Tibial artery (tissue), 4 donors: ENCODE data around the gene VWCE.
"Not testable (repeated sequence)": the region's sequence is repeated elsewhere in the genome, so short reads cannot be mapped to it uniquely, and the experiment has no call there.

ENCODE experiments used
- DNase-seq, 2 donors: peaks; one replicate each; pipeline ENCODE4 v3.0.0-alpha.2; 2019
- H3K27ac ChIP-seq, 2 donors: fragments of 200-600 bp; sonication (generic) in 1 of 2; 1 replicate in 1 of 2; 2 replicates in 1 of 2; pipeline ENCODE4 v1.5.1; 2018 to 2019; ENCODE audit warnings: mild to moderate bottlenecking in 1 of 2
- H3K27me3 ChIP-seq, 2 donors: fragments of 200-600 bp; sonication (generic) in 1 of 2; one replicate each; pipeline versions ENCODE4 v1.5.1 to v1.6.0; 2016 to 2019
- H3K36me3 ChIP-seq, 3 donors: fragments of 200-600 bp; sonication (generic) in 2 of 3; one replicate each; pipeline ENCODE4 v1.5.1; 2016 to 2019; ENCODE audit warnings: mild to moderate bottlenecking in 2 of 3
- H3K4me1 ChIP-seq, 4 donors: fragments of 200-600 bp; sonication (generic) in 2 of 4; 1 replicate in 3 of 4; 2 replicates in 1 of 4; pipeline ENCODE4 v1.5.1; 2016 to 2019
- H3K4me3 ChIP-seq, 2 donors: fragments of 200-600 bp; sonication (generic) in 1 of 2; 1 replicate in 1 of 2; 2 replicates in 1 of 2; pipeline ENCODE4 v1.5.1; 2018 to 2019; ENCODE audit warnings: mild to moderate bottlenecking in 2 of 2
- H3K9me3 ChIP-seq, 3 donors: fragments of 200-600 bp; sonication (generic) in 1 of 3; one replicate each; pipeline ENCODE4 v1.5.1; 2016 to 2019
- CTCF ChIP-seq, 2 experiments: fragments of 200-600 bp in 1 of 2; fragments of 450-650 bp in 1 of 2; IDR thresholded peaks; one replicate each; pipeline ENCODE4 v1.5.1; 2017 to 2019; ENCODE audit warnings: antibody characterized with exemption in 2 of 2, mild to moderate bottlenecking in 1 of 2, moderate library complexity in 1 of 2
- intact Hi-C: fragments of 100-400 bp; cut with DNase I; formaldehyde crosslinking; loops from one replicate; pipeline ENCODE4 v1.15.0; 2023; ENCODE audit warnings: low total_unique reads

The VWCE gene

GRCh38 chr11:61256710-61257482, 38.2 kb downstream of the VWCE start:
- no peaks in the 10 kb centered on the region for H3K4me1 ChIP-seq
- H3K27me3 ChIP-seq, result no peaks in the 10 kb centered on the region
- no peak for TF ChIP-seq CTCF (IDR thresholded peaks at IDR 0.05)
- no peak for DNase-seq
- H3K9me3 ChIP-seq, result no peaks in the 10 kb centered on the region
- no peak overlapping the region for H3K4me3 ChIP-seq
- H3K36me3 ChIP-seq, result peaks cover 0 to 9% (median 0%) of the 10 kb centered on the region in 3 donors
- no peak overlapping the region for H3K27ac ChIP-seq
- intact Hi-C loops, result no loop called here

- intact Hi-C loops, result no loop called here
- H3K4me3 ChIP-seq, result no peak overlapping the region
- DNase-seq, result peak in 1 of 2 donors; percentile 31
- no peaks in the 10 kb centered on the region for H3K27me3 ChIP-seq
- no peak overlapping the region for H3K27ac ChIP-seq
- H3K36me3 ChIP-seq, result peaks cover 0 to 9% (median 0%) of the 10 kb centered on the region in 3 donors
- peak; percentile 54 to 63 for TF ChIP-seq CTCF (IDR thresholded peaks at IDR 0.05)
- no peaks in the 10 kb centered on the region for H3K9me3 ChIP-seq
- H3K4me1 ChIP-seq, result no peaks in the 10 kb centered on the region
Measured at GRCh38 chr11:61254403-61255025, 40.6 kb downstream of the VWCE start.

GRCh38 chr11:61252332-61252731, 42.8 kb downstream of the VWCE start:
- H3K9me3 ChIP-seq, H3K27ac ChIP-seq, H3K4me3 ChIP-seq, H3K36me3 ChIP-seq, H3K27me3 ChIP-seq, H3K4me1 ChIP-seq, intact Hi-C loops, DNase-seq: not testable (repeated sequence)

GRCh38 chr11:61250796-61251765, 44.0 kb downstream of the VWCE start:
- H3K4me1 ChIP-seq, H3K36me3 ChIP-seq, H3K9me3 ChIP-seq, H3K27me3 ChIP-seq, H3K4me3 ChIP-seq, intact Hi-C loops, DNase-seq, H3K27ac ChIP-seq: not testable (repeated sequence)

GRCh38 chr11:61249201-61249600, 45.9 kb downstream of the VWCE start:
- H3K27me3 ChIP-seq, H3K4me3 ChIP-seq: not testable (repeated sequence)

GRCh38 chr11:61248071-61248470, 47.0 kb downstream of the VWCE start:
- H3K4me1 ChIP-seq, H3K27ac ChIP-seq, H3K36me3 ChIP-seq, DNase-seq, H3K4me3 ChIP-seq, H3K9me3 ChIP-seq, intact Hi-C loops, H3K27me3 ChIP-seq: not testable (repeated sequence)

More at GRCh38 chr11:61249201-61249600, 45.9 kb downstream of the VWCE start:
- H3K4me1 ChIP-seq, H3K27ac ChIP-seq, DNase-seq, H3K9me3 ChIP-seq, H3K36me3 ChIP-seq, intact Hi-C loops: not testable (repeated sequence)

- H3K27me3 ChIP-seq, DNase-seq, H3K9me3 ChIP-seq, H3K4me3 ChIP-seq, H3K27ac ChIP-seq, H3K36me3 ChIP-seq, intact Hi-C loops, H3K4me1 ChIP-seq: not testable (repeated sequence)
Measured at GRCh38 chr11:61245284-61245964, 49.7 kb downstream of the VWCE start.

- H3K4me3 ChIP-seq, H3K9me3 ChIP-seq, H3K36me3 ChIP-seq, H3K4me1 ChIP-seq, DNase-seq, H3K27ac ChIP-seq, H3K27me3 ChIP-seq, intact Hi-C loops: not testable (repeated sequence)
Measured at GRCh38 chr11:61241526-61241925, 53.6 kb downstream of the VWCE start.

- DNase-seq, H3K4me3 ChIP-seq, intact Hi-C loops, H3K36me3 ChIP-seq, H3K4me1 ChIP-seq, H3K9me3 ChIP-seq, H3K27me3 ChIP-seq, H3K27ac ChIP-seq: not testable (repeated sequence)
Measured at GRCh38 chr11:61240875-61241274, 54.2 kb downstream of the VWCE start, which contains the start of gene PGA5. TSS of gene PGA5 (plus strand) at chr11:61241175. CDS start at chr11:61241227, 52 bp downstream.

GRCh38 chr11:61240288-61240687, 54.8 kb downstream of the VWCE start:
- not testable (repeated sequence) for DNase-seq

GRCh38 chr11:61237130-61237529, 58.0 kb downstream of the VWCE start:
- H3K27ac ChIP-seq, H3K4me3 ChIP-seq, DNase-seq, H3K9me3 ChIP-seq, intact Hi-C loops, H3K36me3 ChIP-seq, H3K4me1 ChIP-seq, H3K27me3 ChIP-seq: not testable (repeated sequence)

More at GRCh38 chr11:61240288-61240687, 54.8 kb downstream of the VWCE start:
- H3K4me3 ChIP-seq, H3K4me1 ChIP-seq, H3K27ac ChIP-seq, H3K9me3 ChIP-seq, intact Hi-C loops, H3K36me3 ChIP-seq, H3K27me3 ChIP-seq: not testable (repeated sequence)
